Endothelial cell of umbilical vein (primary cell): ENCODE data around the gene POLR2F. TPM values are rescaled to one million over a fixed set of nuclear protein-coding genes. Genes with fewer than 3 reads are reported as not detected.

Experiments used
- BruUV-seq: library from RNA; stranded (reverse); fragments of 400-500 nt; replicated peaks from 2 replicates; lab custom pipeline; 2021; lab: Mats Ljungman, UMichigan
- CTCF ChIA-PET: fragments of 300-600, 350-600 bp; sonication (Branson Sonifier 250); formaldehyde crosslinking; loops from one replicate; lab custom pipeline; 2021; ENCODE audit warnings: antibody characterized with exemption, inconsistent platforms; lab: Charles Lee
- POLR2A ChIA-PET: fragments of 300-600, 350-600 bp; sonication (Branson Sonifier 250); formaldehyde crosslinking; loops from one replicate; lab custom pipeline; 2021; ENCODE audit warnings: antibody characterized with exemption, inconsistent platforms; lab: Charles Lee
- DNase-seq: peaks from one replicate; pipeline ENCODE4 v3.0.0-alpha.2; 2011; ENCODE audit warnings: low read depth, low spot score
- FAIRE-seq: peaks from 2 replicates; lab custom pipeline; 2011; peaks lifted over from hg19 to GRCh38; lab: Jason Lieb, UNC
- H2AFZ ChIP-seq: 2 replicates; pipeline ENCODE4 v1.6.0; 2012; ENCODE audit warnings: low read depth, low read length, control low read depth, inconsistent platforms
- H3K27ac ChIP-seq: 2 replicates; pipeline ENCODE4 v1.5.1; 2011; ENCODE audit warnings: low read depth, mild to moderate bottlenecking, control low read depth, low read length, moderate library complexity; ENCODE audit not compliant: insufficient read depth
- H3K27me3 ChIP-seq, 2 experiments: 2 replicates each; pipeline versions ENCODE4 v1.6.0 to v1.6.1; 2011; ENCODE audit warnings: low read length in 2 of 2, mixed read lengths in 1 of 2; ENCODE audit not compliant: control insufficient read depth in 2 of 2, insufficient read depth in 2 of 2
- H3K36me3 ChIP-seq, 2 experiments: 2 replicates in 1 of 2; 3 replicates in 1 of 2; pipeline ENCODE4 v1.5.1; 2011; ENCODE audit warnings: low read length in 2 of 2, mild to moderate bottlenecking in 1 of 2, moderate library complexity in 1 of 2; ENCODE audit not compliant: control insufficient read depth in 2 of 2, insufficient read depth in 2 of 2; ENCODE audit errors: extremely low read depth in 1 of 2
- H3K4me1 ChIP-seq: 3 replicates; pipeline ENCODE4 v1.5.1; 2011; ENCODE audit warnings: mild to moderate bottlenecking, low read length; ENCODE audit not compliant: control insufficient read depth, insufficient read depth; ENCODE audit errors: extremely low read depth
- H3K4me2 ChIP-seq: 2 replicates; pipeline ENCODE4 v1.6.1; 2011; ENCODE audit warnings: low read length, control low read depth, mixed read lengths; ENCODE audit not compliant: insufficient read depth
- H3K4me3 ChIP-seq, 3 experiments: fragments of 200-600 bp in 1 of 3; sonication (generic), shearing (Covaris generic) in 1 of 3; replicated peaks in 1 of 3; 2 replicates each; pipeline ENCODE4 v1.5.1; 2011 to 2016; ENCODE audit warnings: control low read depth in 3 of 3, low read length in 3 of 3, mild to moderate bottlenecking in 2 of 3, inconsistent platforms in 1 of 3, low read depth in 1 of 3, moderate library complexity in 1 of 3; ENCODE audit not compliant: insufficient read depth in 1 of 3
- H3K79me2 ChIP-seq: 2 replicates; pipeline ENCODE4 v1.6.0; 2012; ENCODE audit warnings: low read length, inconsistent platforms; ENCODE audit not compliant: control insufficient read depth, insufficient read depth
- H3K9ac ChIP-seq: replicated peaks from 2 replicates; pipeline ENCODE3; 2011; ENCODE audit warnings: low read length, control low read depth; ENCODE audit not compliant: insufficient read depth; ENCODE audit errors: extremely low read depth
- H3K9me1 ChIP-seq: replicated peaks from 3 replicates; pipeline ENCODE4 v1.6.0; 2011; ENCODE audit warnings: mild to moderate bottlenecking, low read length; ENCODE audit not compliant: control insufficient read depth, insufficient read depth; ENCODE audit errors: extremely low read depth
- H3K9me3 ChIP-seq: replicated peaks from 2 replicates; pipeline ENCODE4 v1.5.1; 2012; ENCODE audit warnings: low read length, inconsistent platforms; ENCODE audit not compliant: control insufficient read depth, insufficient read depth
- H4K20me1 ChIP-seq: replicated peaks from 2 replicates; pipeline ENCODE3; 2011; ENCODE audit warnings: mild to moderate bottlenecking, low read length; ENCODE audit not compliant: control insufficient read depth, insufficient read depth; ENCODE audit errors: extremely low read depth
- EZH2 ChIP-seq: IDR thresholded peaks from 2 replicates; pipeline ENCODE4 v1.6.1; 2012; ENCODE audit warnings: borderline replicate concordance, low read depth, mild to moderate bottlenecking, moderate library complexity, low read length, inconsistent platforms; ENCODE audit not compliant: severe bottlenecking
- FOS ChIP-seq: IDR thresholded peaks from 2 replicates; pipeline ENCODE4 v1.6.1; 2011; ENCODE audit warnings: mild to moderate bottlenecking, low read length, moderate library complexity, borderline replicate concordance; ENCODE audit not compliant: insufficient read depth
- GATA2 ChIP-seq: IDR thresholded peaks from 2 replicates; pipeline ENCODE4 v1.7.0; 2011; ENCODE audit warnings: low read depth, mild to moderate bottlenecking, moderate library complexity, mixed read lengths, low read length; ENCODE audit not compliant: insufficient read length, insufficient read depth
- JUN ChIP-seq: IDR thresholded peaks from 2 replicates; pipeline ENCODE4 v1.6.1; 2011; ENCODE audit warnings: borderline replicate concordance, low read depth; ENCODE audit not compliant: insufficient read length, insufficient read depth
- MYC ChIP-seq: IDR thresholded peaks from one replicate; pipeline ENCODE4 v1.6.1; 2011; ENCODE audit warnings: mild to moderate bottlenecking, low read depth, low read length
- POLR2A ChIP-seq: IDR thresholded peaks from 2 replicates; pipeline ENCODE4 v1.6.1; 2012; ENCODE audit warnings: low read depth, mild to moderate bottlenecking, control low read depth, low read length
- POLR2AphosphoS5 ChIP-seq: IDR thresholded peaks from 2 replicates; pipeline ENCODE4 v1.6.1; 2012; ENCODE audit warnings: low read depth, mild to moderate bottlenecking, control low read depth, low read length, moderate library complexity; ENCODE audit not compliant: insufficient read depth
- dilution Hi-C: fragments of 300-500 bp; cut with MboI; formaldehyde crosslinking; loops from one replicate; pipeline ENCODE4 v1.15.0; 2019; ENCODE audit warnings: low sequenced_read_pairs; ENCODE audit not compliant: extremely low pct_ligation_motif_present
- intact Hi-C: fragments of 100-400 bp; cut with micrococcal nuclease; formaldehyde crosslinking; loops from one replicate; pipeline ENCODE4 v1.10.0; 2022
- polyA plus RNA-seq, 4 experiments: library from polyadenylated mRNA; depleted of rRNA in 3 of 4; stranded (reverse) in 3 of 4; unstranded in 1 of 4; fragments of >200 nt; gene quantifications; 2 replicates each; pipeline versions ENCODE4 v1.2.1 to v1.2.3, GENCODE V29; 2011 to 2012; ENCODE audit warnings: missing spikeins in 1 of 4
- total RNA-seq: library from RNA; stranded (reverse); gene quantifications from 2 replicates; pipeline ENCODE4 v1.2.3, GENCODE V29; 2021
- TF ChIP-seq, protein P1 (sequence below): IDR thresholded peaks from 2 replicates; pipeline ENCODE4 v1.6.1; 2011; ENCODE audit not compliant: insufficient read depth, insufficient read length
- TF ChIP-seq, protein P2 (sequence below), 2 donors: IDR thresholded peaks; 1 replicate in 1 of 2; 2 replicates in 1 of 2; pipeline ENCODE4 v1.5.1; 2011; ENCODE audit warnings: low read length in 2 of 2, mild to moderate bottlenecking in 2 of 2, moderate library complexity in 2 of 2, control low read depth in 1 of 2, inconsistent platforms in 1 of 2, low read depth in 1 of 2; ENCODE audit not compliant: insufficient read depth in 1 of 2; ENCODE audit errors: extremely low read depth in 1 of 2

The POLR2F gene
- total and polyA plus RNA-seq, 2 donors (not counting 3 experiments of a cell fraction or from before 2014, with no cell fraction given) = 106 to 112 TPM

DNA sequence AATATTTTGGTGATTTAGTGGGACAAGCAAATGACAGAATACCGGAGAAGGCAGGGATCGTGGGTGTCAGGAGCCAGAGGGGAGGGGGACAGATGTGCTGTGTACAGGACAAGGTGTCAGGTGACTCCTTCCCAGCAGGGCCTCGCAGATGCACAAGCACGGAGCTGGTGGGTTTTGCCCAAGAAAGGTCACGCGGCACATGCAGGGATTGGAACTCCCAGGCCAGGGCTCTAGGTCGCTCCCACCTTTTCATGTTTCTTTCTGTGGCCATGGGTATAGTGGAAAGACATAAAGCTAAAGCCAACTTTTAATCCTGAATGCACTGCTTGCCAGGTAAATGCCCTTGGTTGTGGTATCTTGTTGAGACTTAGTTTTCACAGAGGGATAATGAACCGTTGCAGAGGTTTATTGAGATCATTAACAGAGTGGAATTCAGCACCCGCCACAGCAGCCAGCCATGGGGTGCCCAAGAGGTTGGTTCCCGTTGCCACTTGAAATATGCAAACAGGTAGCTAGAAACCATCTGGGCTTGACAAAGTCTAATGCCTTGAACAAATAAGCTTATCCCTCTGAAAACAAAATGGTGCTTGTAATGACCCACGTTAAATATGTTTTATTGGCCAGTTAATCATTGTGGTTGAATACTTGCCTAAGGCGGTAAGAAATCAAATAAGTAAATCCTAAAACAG is 10.2 kb upstream of the POLR2F start:
- no peak for DNase-seq
- H3K9me1 ChIP-seq = no peaks in the 10 kb centered on the region
- TF ChIP-seq JUN = no peak
- TF ChIP-seq MYC = no peak
- no peak for TF ChIP-seq POLR2A
- no peak for TF ChIP-seq GATA2
- TF ChIP-seq, protein P1, sequence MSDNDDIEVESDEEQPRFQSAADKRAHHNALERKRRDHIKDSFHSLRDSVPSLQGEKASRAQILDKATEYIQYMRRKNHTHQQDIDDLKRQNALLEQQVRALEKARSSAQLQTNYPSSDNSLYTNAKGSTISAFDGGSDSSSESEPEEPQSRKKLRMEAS = no peak
- no peak for TF ChIP-seq POLR2AphosphoS5
- TF ChIP-seq, protein P2, sequence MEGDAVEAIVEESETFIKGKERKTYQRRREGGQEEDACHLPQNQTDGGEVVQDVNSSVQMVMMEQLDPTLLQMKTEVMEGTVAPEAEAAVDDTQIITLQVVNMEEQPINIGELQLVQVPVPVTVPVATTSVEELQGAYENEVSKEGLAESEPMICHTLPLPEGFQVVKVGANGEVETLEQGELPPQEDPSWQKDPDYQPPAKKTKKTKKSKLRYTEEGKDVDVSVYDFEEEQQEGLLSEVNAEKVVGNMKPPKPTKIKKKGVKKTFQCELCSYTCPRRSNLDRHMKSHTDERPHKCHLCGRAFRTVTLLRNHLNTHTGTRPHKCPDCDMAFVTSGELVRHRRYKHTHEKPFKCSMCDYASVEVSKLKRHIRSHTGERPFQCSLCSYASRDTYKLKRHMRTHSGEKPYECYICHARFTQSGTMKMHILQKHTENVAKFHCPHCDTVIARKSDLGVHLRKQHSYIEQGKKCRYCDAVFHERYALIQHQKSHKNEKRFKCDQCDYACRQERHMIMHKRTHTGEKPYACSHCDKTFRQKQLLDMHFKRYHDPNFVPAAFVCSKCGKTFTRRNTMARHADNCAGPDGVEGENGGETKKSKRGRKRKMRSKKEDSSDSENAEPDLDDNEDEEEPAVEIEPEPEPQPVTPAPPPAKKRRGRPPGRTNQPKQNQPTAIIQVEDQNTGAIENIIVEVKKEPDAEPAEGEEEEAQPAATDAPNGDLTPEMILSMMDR (IDR thresholded peaks at IDR 0.05; ENCODE audit: extremely low read depth in 1 of 2, insufficient read depth in 1 of 2, low read depth in 1 of 2, low read length in 2 of 2) = no peak
- TF ChIP-seq EZH2 = no peak
- TF ChIP-seq FOS = no peak
- peaks cover 9 to 23% of the 10 kb centered on the region in 2 experiments for H3K36me3 ChIP-seq
- dilution Hi-C loops = no loop called here
- ChIA-PET CTCF (interaction anchor here (1.0 kb wide), 1 partner anchor 12 kb away, joined by 4 read pairs; no protein-coding TSS in a partner anchor), POLR2A (interaction anchor here (0.6 kb wide), 1 partner anchor 9 kb away, joined by 6 read pairs; no protein-coding TSS in a partner anchor)
- intact Hi-C loops = no loop called here
- H3K9me3 ChIP-seq = no peaks in the 10 kb centered on the region
- no peaks in the 10 kb centered on the region for H3K27me3 ChIP-seq
- no peak for FAIRE-seq
- H3K4me3 ChIP-seq = no peak overlapping the region
- no TSS peak for BruUV-seq
- H3K4me1 ChIP-seq = peaks cover 5% of the 10 kb centered on the region
- H3K9ac ChIP-seq = no peak overlapping the region
- no peaks in the 10 kb centered on the region for H3K79me2 ChIP-seq
- no peak overlapping the region for H2AFZ ChIP-seq
- no peaks in the 10 kb centered on the region for H4K20me1 ChIP-seq
- H3K27ac ChIP-seq = no peak overlapping the region
- no peak overlapping the region for H3K4me2 ChIP-seq
